SK-N-SH (cell line): ENCODE measurements around the gene RNF113A.

ENCODE experiments used
- EP300 ChIP-seq, 2 experiments: IDR thresholded peaks; 2 replicates each; pipeline versions ENCODE4 v1.4.0 to v1.6.1; 2012; ENCODE audit warnings: borderline replicate concordance in 1 of 2, low read depth in 1 of 2, low read length in 1 of 2
- EZH2phosphoT487 ChIP-seq: fragments of 200-600 bp; sonication (generic); IDR thresholded peaks from 2 replicates; pipeline ENCODE4 v1.6.1; 2017; ENCODE audit warnings: low read depth, mixed run types, mild to moderate bottlenecking, antibody characterized with exemption, moderate library complexity, borderline replicate concordance
- FOSL2 ChIP-seq: IDR thresholded peaks from 2 replicates; pipeline ENCODE4 v1.4.0; 2012; ENCODE audit warnings: low read depth, mild to moderate bottlenecking, moderate library complexity, borderline replicate concordance
- MEF2A ChIP-seq: IDR thresholded peaks from 2 replicates; pipeline ENCODE4 v1.4.0; 2012; ENCODE audit warnings: low read depth, borderline replicate concordance
- MXI1 ChIP-seq: IDR thresholded peaks from 2 replicates; pipeline ENCODE4 v1.6.1; 2012; ENCODE audit warnings: mild to moderate bottlenecking, low read depth, low read length, improper control_type of control experiment
- RAD21 ChIP-seq: IDR thresholded peaks from 2 replicates; pipeline ENCODE4 v1.6.1; 2012; ENCODE audit warnings: mild to moderate bottlenecking, low read length
- RCOR1 ChIP-seq: fragments of 150-350 bp; IDR thresholded peaks from 2 replicates; pipeline ENCODE4 v1.6.1; 2017; ENCODE audit warnings: antibody characterized with exemption, low read length
- SIN3A ChIP-seq: IDR thresholded peaks from 2 replicates; pipeline ENCODE4 v1.6.1; 2012; ENCODE audit warnings: low read depth, mild to moderate bottlenecking, low read length, moderate library complexity, borderline replicate concordance
- TAF1 ChIP-seq: IDR thresholded peaks from 2 replicates; pipeline ENCODE4 v1.6.1; 2012; ENCODE audit warnings: low read depth, mild to moderate bottlenecking, low read length, moderate library complexity, borderline replicate concordance
- TCF12 ChIP-seq: IDR thresholded peaks from 2 replicates; pipeline ENCODE4 v1.4.0; 2012
- YY1 ChIP-seq: IDR thresholded peaks from 2 replicates; pipeline ENCODE4 v1.4.0; 2012; ENCODE audit warnings: low read depth, mild to moderate bottlenecking
- TF ChIP-seq, protein P1 (sequence below): fragments of 200-600 bp; sonication (generic); IDR thresholded peaks from 2 replicates; pipeline ENCODE4 v1.6.1; 2017; ENCODE audit warnings: antibody characterized with exemption, mild to moderate bottlenecking, moderate library complexity
- TF ChIP-seq, protein P2 (sequence below): IDR thresholded peaks from 2 replicates; pipeline ENCODE4 v1.4.0; 2012; ENCODE audit warnings: low read depth

DNA sequence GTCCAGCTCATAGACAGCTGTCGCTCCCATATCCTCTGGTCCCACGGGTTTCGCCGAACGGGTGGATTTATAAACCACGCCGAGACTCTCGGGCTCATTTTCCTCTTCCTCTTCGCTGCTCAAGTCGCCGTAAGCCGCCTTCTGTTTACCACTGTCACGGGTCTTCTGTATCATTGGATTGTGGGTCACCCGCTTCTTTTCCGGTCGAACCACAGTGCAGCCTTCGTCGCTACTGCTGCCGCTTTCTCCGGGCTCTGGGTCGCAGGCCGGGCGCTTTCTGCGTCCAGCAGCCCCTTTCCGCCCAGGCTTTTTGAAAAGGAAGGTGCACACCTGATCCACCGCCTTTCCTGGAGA lies 311 bp downstream of the RNF113A start:
- TF ChIP-seq, protein P1, sequence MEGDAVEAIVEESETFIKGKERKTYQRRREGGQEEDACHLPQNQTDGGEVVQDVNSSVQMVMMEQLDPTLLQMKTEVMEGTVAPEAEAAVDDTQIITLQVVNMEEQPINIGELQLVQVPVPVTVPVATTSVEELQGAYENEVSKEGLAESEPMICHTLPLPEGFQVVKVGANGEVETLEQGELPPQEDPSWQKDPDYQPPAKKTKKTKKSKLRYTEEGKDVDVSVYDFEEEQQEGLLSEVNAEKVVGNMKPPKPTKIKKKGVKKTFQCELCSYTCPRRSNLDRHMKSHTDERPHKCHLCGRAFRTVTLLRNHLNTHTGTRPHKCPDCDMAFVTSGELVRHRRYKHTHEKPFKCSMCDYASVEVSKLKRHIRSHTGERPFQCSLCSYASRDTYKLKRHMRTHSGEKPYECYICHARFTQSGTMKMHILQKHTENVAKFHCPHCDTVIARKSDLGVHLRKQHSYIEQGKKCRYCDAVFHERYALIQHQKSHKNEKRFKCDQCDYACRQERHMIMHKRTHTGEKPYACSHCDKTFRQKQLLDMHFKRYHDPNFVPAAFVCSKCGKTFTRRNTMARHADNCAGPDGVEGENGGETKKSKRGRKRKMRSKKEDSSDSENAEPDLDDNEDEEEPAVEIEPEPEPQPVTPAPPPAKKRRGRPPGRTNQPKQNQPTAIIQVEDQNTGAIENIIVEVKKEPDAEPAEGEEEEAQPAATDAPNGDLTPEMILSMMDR: no peak
- TF ChIP-seq MEF2A (no peak), MXI1 (no peak), FOSL2 (no peak), EZH2phosphoT487 (no peak), TAF1 (no peak), EP300 (IDR thresholded peaks at IDR 0.05; ENCODE audit: borderline replicate concordance in 1 of 2, low read depth in 1 of 2, low read length in 1 of 2) (no peak), TCF12 (no peak), SIN3A (no peak), RAD21 (no peak), RCOR1 (no peak), YY1 (no peak)
- TF ChIP-seq, protein P2, sequence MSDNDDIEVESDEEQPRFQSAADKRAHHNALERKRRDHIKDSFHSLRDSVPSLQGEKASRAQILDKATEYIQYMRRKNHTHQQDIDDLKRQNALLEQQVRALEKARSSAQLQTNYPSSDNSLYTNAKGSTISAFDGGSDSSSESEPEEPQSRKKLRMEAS: no peak
